ENCODE data around the gene MAP1A. TPM values are rescaled to one million over a fixed set of nuclear protein-coding genes. Genes with fewer than 3 reads are reported as not detected.

The MAP1A gene
- total RNA-seq, 1 experiment from 2014 or later = 0.41 TPM

GRCh38 chr15:43508991-43509659 is 8.3 kb upstream of the MAP1A start:
- DNase-seq (ENCODE audit: low read depth) = peak; percentile 46
- in situ Hi-C loops (cut with HindIII; ENCODE audit: low pct_unique_long_range_greater_than_20kb, low sequenced_read_pairs) = no loop called here

- in situ Hi-C loops (cut with HindIII; ENCODE audit: low pct_unique_long_range_greater_than_20kb, low sequenced_read_pairs) = no loop called here
- DNase-seq (ENCODE audit: low read depth) = no peak
Measured at GRCh38 chr15:43509660-43510199, 7.7 kb upstream of the MAP1A start.

DNA sequence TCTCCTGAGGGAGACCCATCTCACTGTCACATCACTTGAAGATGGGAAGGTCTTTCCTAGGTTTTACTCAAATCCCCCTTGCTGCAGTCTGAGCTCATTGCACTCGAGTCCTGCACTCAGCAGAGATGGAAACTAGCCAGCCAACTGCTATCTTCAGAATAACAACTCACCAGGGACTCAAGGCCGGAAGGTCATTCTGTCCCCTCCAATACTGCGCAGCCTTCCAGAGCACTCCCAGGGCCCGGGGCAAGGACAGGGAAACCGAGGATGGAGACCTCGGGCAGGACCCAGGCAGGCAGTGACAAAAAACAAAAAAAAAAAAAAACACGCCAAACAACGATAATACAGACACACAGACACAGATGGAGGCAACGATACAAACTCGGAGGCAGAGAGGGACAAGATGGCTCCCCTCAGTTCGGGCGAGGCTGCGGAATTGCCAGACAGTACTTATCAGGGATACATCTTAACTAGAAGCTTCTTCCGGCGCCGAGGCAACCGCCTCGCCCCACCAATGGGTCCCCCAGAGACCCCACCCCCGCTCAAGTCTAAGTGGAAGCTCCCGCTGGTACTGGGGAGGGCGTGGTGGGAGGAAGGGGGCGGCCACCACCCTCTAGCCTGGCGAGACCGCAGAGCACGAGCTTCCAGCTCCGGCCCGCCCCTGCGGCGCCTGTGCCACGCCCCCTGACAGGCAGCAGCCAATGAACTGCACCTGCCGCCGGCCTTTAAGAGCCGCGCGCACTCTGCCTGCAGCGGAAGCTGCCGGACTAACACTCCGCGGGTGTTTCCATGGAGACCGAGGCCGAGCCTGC is 7.0 kb upstream of the MAP1A start:
- peak; percentile 96 for DNase-seq (ENCODE audit: low read depth)
- in situ Hi-C loops (cut with HindIII; ENCODE audit: low pct_unique_long_range_greater_than_20kb, low sequenced_read_pairs) = no loop called here

DNA sequence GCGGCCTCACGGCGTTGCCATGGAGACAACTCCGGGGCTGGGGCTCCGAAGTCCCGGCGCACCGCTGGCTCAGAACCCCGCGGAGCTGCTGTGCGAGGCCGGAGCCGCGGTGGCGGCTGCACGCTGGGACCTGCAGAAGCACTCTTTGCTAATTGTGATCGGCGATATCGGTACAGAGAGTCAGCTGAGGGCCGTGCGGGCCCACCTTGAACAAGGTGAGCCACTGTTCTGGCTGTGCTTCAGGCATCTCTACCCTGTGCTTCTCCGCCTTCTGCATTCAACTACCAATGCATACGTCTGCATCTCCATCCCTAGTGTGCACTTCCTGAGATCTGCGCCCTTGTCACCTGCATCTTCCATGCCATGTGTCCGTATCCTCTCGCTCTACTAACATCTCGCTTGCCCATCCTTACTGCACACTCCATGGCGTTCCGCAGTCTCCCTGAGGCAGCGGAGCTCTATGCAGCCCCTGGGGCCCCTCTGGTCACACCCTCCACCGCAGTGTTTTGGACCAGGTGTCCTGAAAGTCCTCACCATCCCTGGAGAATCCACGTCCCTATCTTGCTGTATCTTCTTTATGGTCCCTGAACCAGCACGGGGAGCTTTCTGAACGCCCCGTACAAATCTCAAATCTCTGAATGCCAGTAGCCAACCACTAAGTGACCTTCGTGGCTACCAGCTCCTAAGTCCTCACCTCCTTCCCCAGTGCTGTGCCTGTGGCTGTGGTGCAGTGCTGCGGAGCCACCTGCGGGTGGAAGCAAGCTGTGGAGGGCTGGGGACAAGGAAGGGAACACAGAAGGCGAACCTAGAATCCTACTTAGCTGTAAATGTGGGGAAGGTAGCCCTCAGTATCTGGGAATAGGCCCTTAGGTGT is 6.2 kb upstream of the MAP1A start:
- in situ Hi-C loops (cut with HindIII; ENCODE audit: low pct_unique_long_range_greater_than_20kb, low sequenced_read_pairs) = no loop called here
- peak; percentile 46 for DNase-seq (ENCODE audit: low read depth)

GRCh38 chr15:43513550-43513949 is 3.9 kb upstream of the MAP1A start:
- in situ Hi-C loops (cut with HindIII; ENCODE audit: low pct_unique_long_range_greater_than_20kb, low sequenced_read_pairs) = no loop called here
- DNase-seq (ENCODE audit: low read depth) = no peak

DNA sequence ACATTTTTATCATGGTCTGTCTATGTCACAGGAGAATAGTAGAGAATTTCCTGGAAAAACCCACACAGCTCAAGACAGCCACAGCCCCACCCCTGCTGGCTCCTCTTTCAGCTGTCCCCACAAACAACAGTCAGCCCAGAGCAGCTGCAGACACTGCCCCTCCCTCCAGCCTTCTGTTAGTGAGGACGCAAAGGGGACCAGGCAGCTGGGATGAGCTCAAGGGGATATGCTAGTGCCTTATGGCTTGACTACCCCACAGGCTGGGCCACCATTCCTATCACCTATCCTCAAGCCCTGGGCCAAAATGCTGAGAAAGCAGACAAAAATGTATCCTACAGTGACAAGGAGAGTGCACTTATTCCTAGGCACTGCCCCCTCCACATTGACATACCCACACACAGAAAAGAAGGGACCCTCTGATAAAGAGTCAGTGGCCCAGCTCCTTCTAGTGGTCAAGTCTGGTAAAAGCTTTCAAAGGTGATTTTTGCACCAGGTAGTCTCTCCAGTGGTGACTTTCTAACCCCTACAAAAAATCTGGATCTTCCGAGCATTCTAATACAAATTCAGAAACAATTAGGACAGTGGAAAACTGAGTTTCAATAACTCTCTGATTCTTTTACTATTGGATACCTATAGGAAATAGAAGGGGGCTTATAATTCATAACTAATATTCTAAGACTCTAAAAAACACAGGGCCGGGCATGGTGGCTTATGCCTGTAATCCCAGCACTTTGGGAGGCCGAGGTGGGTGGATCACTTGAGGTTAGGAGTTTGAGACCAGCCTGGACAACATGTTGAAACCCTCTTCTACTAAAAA is 3.0 kb upstream of the MAP1A start:
- peak; percentile 14 for DNase-seq (ENCODE audit: low read depth)

DNA sequence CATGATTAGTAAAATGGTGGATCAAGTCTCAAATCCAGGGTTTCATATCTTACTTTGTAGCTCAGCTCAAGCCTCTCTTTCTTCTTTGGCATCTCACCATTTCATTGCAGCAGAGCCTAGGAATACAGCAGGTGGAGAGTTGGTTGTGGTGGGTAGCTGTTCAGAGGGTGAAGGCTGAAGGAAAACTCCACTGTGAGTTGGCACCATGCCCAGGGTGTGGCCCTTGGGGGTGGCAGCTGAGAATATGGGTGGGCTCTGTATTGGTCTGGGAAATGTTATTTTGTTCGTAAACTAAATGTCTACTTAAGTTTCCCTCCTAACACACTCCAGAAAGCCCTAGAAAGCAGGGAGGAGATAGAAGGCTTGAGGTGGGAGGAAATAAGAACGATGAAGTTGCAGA is 1.7 kb upstream of the MAP1A start:
- in situ Hi-C loops (cut with HindIII; ENCODE audit: low pct_unique_long_range_greater_than_20kb, low sequenced_read_pairs) = no loop called here
- no peak for DNase-seq (ENCODE audit: low read depth)

More for the DNA sequence above, 3.0 kb upstream of the MAP1A start:
- in situ Hi-C loops (cut with HindIII; ENCODE audit: low pct_unique_long_range_greater_than_20kb, low sequenced_read_pairs) = no loop called here

GRCh38 chr15:43516185-43516584 is 1.2 kb upstream of the MAP1A start:
- no peak for DNase-seq (ENCODE audit: low read depth)
- in situ Hi-C loops (cut with HindIII; ENCODE audit: low pct_unique_long_range_greater_than_20kb, low sequenced_read_pairs) = no loop called here

DNA sequence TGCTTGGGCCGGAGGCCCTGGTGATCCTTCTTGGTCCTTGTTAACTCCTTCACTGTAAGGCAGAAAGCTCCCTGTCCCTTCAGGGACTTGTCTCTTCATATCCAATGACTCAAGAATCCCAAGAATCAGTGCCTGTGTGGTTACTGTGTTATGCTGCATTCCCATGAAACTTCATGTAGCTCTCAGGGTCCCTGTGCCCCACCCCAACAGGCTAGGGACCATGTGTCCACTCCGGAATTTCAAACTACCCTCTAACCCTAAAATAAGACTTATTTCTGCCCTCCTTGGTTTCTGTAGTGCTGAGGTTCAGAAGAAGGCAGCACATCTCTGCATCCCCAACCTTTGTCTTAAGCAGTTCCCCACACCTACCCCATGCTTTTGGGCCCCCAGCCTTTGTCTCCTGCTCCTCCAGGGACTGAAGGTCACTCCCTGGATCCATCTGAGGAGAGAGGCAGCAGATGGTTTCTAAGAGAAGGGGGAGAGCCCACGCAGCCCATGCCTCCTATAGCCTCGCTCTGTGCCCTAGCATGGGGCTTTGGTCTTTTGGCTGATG is 531 bp upstream of the MAP1A start:
- in situ Hi-C loops (cut with HindIII; ENCODE audit: low pct_unique_long_range_greater_than_20kb, low sequenced_read_pairs) = no loop called here

GRCh38 chr15:43518197-43518761 is 871 bp downstream of the MAP1A start:
- no peak for DNase-seq (ENCODE audit: low read depth)
- in situ Hi-C loops (cut with HindIII; ENCODE audit: low pct_unique_long_range_greater_than_20kb, low sequenced_read_pairs) = no loop called here

More for the DNA sequence above, 531 bp upstream of the MAP1A start:
- DNase-seq (ENCODE audit: low read depth) = no peak

- no peak for DNase-seq (ENCODE audit: low read depth)
- in situ Hi-C loops (cut with HindIII; ENCODE audit: low pct_unique_long_range_greater_than_20kb, low sequenced_read_pairs) = no loop called here
Measured at GRCh38 chr15:43519196-43519595, 1.8 kb downstream of the MAP1A start.

DNA sequence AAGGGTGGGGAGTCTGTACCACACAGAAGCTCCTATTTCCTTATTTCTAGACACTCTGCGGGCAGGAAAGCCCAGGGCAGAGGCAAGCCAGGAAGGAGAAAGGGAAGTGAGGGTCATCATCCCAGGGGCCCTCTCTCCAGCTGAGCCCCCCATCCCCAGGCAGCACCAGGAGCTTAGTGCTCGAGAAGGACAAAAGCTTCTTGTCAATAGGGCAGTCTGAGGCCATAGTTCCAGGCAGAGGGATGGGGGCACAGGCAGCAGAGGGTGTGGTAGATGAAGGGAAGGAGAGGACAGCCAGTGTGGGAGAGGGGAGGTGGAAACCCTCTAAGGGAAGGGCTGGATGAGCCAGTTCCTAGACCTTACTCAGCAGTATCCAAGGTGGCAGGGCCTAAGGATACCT is 2.7 kb downstream of the MAP1A start:
- in situ Hi-C loops (cut with HindIII; ENCODE audit: low pct_unique_long_range_greater_than_20kb, low sequenced_read_pairs) = no loop called here
- DNase-seq (ENCODE audit: low read depth) = no peak

GRCh38 chr15:43521419-43521818 is 4.0 kb downstream of the MAP1A start:
- in situ Hi-C loops (cut with HindIII; ENCODE audit: low pct_unique_long_range_greater_than_20kb, low sequenced_read_pairs) = no loop called here
- no peak for DNase-seq (ENCODE audit: low read depth)

DNA sequence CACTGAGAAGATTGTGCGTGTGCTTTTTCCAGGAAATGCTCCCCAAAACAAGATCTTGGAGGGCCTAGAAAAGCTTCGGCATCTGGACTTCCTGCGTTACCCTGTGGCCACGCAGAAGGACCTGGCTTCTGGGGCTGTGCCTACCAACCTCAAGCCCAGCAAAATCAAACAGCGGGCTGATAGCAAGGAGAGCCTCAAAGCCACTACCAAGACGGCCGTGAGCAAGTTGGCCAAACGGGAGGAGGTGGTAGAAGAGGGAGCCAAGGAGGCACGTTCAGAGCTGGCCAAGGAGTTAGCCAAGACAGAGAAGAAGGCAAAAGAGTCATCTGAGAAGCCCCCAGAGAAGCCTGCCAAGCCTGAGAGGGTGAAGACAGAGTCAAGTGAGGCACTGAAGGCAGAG is 4.8 kb downstream of the MAP1A start:
- in situ Hi-C loops (cut with HindIII; ENCODE audit: low pct_unique_long_range_greater_than_20kb, low sequenced_read_pairs) = no loop called here
- DNase-seq (ENCODE audit: low read depth) = no peak

- DNase-seq (ENCODE audit: low read depth) = no peak
- in situ Hi-C loops (cut with HindIII; ENCODE audit: low pct_unique_long_range_greater_than_20kb, low sequenced_read_pairs) = no loop called here
Measured at GRCh38 chr15:43523646-43524045, 6.2 kb downstream of the MAP1A start.

- no peak for DNase-seq (ENCODE audit: low read depth)
- in situ Hi-C loops (cut with HindIII; ENCODE audit: low pct_unique_long_range_greater_than_20kb, low sequenced_read_pairs) = no loop called here
Measured at GRCh38 chr15:43524254-43524845, 6.9 kb downstream of the MAP1A start.

DNA sequence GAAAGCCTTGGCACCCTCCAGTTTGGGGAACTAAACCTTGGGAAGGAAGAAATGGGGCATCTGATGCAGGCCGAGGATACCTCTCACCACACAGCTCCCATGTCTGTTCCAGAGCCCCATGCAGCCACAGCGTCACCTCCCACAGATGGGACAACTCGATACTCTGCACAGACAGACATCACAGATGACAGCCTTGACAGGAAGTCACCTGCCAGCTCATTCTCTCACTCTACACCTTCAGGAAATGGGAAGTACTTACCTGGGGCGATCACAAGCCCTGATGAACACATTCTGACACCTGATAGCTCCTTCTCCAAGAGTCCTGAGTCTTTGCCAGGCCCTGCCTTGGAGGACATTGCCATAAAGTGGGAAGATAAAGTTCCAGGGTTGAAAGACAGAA is 7.7 kb downstream of the MAP1A start:
- no peak for DNase-seq (ENCODE audit: low read depth)
- in situ Hi-C loops (cut with HindIII; ENCODE audit: low pct_unique_long_range_greater_than_20kb, low sequenced_read_pairs) = no loop called here
